Ecto neural progenitor cell (in vitro differentiated cells): ENCODE data around the gene ZNF248.
"Not testable (repeated sequence)": the region's sequence is repeated elsewhere in the genome, so short reads cannot be mapped to it uniquely, and the experiment has no call there.

ENCODE experiments used
- DNase-seq: peaks from one replicate; pipeline ENCODE4 v3.0.0-alpha.2; 2018; ENCODE audit warnings: low spot score

Gene ZNF248

DNA sequence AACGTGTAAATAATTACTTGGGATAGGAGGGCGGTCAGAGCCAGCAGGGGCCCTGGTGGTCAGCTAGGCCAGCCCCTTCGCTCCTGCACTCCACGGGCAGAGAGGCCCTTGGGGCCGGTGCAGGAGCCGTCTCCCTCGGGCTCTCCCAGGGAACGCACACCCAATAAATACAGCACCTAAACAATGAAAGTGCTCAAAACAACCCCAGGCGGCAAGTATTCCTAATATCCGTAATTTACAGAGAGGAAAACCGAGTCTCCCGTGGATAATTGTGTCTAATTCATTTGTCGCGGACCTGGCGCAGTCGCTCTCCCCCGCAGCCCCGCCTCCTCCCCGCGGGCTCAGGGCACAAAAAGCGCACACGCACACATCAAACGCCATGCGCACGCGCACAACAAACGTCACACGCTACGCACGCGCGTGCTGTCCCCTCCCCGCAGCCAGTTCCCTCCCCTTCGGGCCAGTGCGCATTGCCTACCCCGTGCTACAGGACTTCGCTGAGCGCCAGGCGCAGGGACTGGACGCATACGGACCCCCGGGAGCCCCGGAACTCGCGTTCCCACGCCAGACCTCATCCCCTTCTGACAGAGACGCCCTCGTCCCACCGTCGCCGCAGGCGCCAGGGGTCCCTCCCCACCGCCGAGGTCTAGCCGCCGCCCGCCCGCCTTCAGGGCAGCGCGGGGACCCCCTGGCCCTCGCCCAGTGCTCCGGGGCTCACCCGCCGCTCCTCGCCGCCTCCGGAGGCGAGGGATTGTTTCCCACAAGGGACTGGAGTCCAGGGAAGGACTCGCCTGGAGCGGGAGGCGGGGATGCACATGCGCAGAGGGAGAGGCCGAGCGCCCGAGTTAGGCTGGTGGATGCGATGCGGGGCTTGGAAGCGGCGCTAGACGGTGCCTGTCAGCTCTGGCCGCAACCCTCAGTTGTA is at the start of gene ZNF248:
Gene ZNF248 (minus strand): TSS at position 324 of the 925 bp plus-strand sequence. CDS start 1,300 bp downstream, outside the sequence.
- DNase-seq = peak; percentile 41

DNA sequence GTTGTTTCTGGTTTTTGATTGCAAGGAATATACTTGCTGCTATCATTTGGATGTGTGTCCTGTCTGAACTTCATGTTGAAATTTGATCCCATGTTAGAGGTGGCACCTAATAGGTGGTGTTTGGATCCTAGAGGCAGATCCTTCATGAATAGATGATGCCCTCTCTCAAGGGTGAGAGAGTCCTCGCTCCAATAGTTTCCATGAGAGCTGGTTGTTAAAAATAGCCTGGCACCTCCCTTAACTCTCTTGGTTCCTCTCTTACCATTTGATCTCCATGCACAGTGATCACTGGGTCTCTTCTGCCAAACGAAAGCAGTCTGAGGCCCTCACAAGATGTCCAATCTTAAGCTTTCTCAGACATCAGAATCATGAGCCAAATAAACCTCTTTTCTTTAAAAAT is 49.0 kb upstream of the ZNF248 start:
- DNase-seq = no peak

DNA sequence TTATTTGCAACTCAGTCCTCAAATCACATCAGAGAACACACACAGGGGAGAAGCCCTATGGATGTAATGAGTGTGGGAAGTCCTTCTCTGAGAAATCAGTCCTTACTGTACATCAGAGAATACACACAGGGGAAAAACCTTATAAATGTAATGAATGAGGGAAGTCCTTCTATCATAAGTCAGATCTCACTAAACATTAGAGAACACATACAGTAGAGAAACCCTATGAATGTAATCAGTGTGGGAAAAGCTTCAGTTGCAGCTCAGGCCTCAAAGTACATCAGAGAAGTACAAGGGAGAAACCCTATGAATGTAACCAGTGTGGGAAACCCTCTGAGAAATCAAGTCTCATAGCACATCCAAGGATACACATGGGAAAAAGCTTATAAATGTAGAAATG is 39.0 kb upstream of the ZNF248 start:
- no peak for DNase-seq

DNA sequence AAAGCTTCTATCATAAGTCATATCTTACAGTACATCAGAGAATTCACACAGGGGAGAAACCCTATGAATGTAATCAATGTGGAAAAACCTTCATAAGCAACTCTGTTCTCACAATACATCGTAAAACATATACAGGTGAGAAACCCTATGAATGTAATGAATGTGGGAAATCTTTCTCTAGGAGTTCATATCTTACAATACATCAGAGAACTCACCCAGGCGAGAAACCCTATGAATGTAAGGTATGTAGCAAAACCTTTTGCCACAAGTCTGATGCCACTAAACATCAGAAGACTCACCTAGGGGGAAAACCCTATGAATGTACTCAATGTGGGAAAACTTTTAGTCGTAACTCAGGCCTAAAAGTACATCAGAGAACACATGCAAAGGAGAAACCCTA is 38.3 kb upstream of the ZNF248 start:
- no peak for DNase-seq

DNA sequence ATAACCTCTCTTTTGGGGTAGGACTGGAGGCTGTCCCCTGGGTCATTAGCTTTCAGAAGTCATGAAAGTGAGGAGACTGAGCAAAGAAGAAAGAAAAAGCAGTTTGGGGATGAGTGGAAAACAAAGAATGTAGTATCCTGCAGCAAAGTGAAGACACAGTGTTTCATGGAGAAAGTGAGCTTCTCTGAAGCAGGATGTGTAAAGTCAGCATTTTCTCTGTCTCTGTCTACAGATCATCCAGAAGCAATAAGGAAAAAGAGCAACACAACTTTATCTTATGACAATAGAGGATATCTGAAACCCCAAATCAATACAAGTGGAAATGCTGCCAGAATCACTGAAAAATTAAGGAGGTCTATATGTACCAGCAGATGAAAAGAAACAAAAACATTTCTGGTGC is 28.4 kb upstream of the ZNF248 start:
- no peak for DNase-seq

DNA sequence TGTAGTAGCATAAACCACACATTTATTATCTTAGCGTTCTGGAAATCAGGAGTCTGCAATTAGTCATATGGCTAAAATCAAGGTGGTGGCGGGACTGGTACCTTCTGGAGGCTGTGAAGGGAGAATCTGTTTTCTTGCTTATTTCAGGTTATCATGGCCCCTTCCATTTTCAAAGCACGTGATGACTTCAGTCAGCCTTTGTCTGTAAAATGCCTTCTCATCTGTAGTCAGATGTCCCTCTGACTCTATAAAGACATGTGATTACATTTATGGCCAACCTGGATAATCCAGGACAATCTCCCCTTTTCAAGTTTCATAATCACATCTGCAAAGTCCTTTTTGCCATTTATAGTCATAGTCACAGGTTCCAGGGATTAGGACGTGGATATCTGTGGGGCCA is 15.5 kb upstream of the ZNF248 start:
- no peak for DNase-seq

DNA sequence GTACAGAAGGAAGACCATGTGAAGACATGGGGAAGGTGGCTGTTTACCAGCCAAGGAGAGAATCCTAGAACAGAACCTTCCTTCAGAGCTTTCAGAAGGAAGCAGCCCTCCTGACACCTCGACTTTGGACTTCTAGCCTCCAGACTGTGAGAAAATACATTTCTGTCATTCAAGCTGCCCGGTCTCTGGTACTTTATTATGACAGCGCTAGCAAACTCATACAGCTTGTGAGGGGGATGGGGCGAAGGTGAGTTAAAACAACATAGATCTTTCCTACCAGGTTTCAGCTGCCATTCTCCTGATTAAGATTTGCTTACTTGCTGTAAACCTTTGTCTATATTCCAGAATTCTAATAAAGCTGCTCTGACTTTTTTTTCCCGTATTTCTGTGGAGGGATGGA is 14.9 kb upstream of the ZNF248 start:
- DNase-seq = no peak

DNA sequence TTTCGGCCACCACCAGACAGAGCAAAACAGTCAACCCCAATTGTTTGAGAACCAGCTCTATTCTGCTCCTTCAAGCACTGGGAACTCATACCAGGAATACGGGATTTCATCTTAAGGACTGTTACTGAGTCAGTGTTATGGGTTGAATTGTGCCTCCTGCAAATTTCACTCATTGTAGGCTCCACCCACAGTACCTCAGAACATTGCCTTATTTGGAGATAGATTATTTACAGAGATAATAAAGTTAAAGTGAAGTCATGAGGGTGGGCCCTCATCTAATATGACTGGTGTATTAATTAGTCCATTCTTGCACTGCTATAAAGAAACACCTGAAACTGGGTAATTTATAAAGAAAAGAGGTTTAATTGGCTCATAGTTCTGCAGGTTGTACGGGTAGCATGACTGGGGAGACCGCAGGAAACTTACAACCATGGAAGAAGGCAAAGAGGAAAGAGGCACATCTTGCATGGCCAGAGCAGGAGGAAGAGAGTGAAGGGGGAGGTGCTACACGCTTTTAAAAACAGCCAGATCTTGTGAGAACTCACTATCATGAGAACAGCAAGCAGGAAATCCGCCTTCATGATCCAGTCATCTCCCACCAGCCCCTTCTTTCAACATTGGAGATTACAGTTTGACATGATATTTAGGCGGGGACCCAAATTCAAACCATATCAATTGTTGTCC is 14.3 kb upstream of the ZNF248 start:
- no peak for DNase-seq

DNA sequence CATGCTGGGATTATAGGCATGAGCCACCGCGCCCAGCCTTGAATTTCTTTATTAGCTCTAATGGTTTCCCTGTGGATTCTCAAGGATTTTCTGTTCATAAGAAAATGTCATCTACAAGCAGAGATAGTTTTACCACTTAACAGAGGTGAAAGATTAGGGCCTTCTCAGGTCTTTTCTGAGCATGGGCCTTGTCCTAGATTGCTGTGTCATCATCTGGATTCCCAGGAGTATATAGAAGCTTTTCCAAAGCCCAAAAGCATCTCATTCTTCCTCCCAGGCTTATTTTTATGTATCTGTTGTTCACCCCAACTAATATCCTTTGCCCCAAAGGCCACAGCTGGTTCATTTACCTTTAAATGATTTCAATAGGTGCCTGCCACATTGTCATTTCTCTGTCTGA is 13.7 kb upstream of the ZNF248 start:
- no peak for DNase-seq

DNA sequence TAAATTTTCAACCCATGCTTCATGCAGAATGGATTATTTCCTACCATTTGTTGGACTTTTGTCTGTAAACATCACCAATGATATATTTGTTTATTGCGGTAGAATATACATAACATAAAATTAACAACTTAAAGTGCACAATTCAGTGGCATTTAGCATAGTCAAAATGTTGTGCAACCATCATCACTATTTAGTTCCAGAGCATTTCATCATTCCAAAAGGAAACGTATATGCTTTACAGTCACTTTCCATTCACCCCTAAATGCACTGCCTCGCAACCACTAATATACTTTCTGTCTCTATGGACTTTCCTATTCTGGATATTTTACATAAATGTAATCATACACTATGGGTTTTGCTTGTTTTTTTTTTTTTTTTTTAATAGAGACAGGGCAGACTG is 11.4 kb upstream of the ZNF248 start:
- DNase-seq = no peak

DNA sequence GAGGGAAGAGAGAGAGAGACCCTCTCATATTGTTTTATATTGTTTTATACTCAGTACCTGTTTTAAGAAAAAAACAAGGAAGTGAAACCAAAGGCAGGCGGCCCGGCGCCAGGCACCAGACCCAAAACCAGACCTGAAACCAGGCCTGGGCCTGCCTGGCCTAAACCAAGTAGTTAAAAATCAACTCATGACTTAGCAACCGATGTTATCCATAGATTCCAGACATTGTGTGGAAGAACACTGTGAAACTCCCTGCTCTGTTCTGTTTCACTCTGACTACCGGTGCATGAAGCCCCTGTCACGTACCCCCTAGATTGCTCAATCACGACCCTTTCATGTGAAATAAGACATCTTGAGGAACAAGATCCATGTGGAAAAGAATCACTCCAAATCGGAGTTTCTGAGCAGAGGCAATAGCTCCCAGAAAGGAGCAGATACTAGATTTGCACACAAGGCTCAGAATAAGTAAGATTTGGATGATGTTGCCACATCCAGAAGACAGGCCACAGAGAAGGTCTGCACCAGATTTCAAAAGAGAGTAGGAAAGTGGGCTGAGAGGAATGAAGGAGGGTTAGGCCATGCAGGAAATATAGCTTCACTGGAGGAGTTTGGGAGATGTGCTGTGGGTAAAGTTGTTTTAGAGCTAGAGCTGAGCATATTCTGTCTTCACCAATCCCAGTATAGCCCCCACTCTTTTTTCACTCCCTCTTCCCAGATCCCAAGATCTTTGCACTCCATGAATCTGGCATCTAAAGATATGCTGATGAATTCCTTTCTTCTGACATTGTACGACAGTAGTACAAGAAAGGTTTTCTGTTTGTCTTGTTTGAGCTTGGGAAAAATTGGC is 8.8 kb upstream of the ZNF248 start:
- DNase-seq = no peak

DNA sequence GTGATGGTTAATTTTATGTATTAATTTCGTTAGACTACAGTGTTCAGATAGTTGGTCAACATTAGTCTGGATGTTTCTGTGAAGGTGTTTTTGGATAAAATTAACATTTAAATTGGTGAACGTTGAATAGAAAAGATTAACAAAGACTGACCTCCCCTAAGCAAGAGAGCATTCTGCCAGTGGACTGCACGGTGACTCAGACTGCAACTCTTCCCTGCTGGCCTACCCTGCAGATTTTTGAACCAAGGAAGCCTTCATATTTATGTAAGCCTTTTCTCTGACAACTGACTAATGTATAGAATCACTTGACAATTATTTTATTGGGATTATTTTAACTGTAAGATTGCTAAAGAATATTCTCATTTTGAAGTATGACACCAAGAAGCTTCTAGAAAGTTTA is 7.9 kb upstream of the ZNF248 start:
- no peak for DNase-seq

DNA sequence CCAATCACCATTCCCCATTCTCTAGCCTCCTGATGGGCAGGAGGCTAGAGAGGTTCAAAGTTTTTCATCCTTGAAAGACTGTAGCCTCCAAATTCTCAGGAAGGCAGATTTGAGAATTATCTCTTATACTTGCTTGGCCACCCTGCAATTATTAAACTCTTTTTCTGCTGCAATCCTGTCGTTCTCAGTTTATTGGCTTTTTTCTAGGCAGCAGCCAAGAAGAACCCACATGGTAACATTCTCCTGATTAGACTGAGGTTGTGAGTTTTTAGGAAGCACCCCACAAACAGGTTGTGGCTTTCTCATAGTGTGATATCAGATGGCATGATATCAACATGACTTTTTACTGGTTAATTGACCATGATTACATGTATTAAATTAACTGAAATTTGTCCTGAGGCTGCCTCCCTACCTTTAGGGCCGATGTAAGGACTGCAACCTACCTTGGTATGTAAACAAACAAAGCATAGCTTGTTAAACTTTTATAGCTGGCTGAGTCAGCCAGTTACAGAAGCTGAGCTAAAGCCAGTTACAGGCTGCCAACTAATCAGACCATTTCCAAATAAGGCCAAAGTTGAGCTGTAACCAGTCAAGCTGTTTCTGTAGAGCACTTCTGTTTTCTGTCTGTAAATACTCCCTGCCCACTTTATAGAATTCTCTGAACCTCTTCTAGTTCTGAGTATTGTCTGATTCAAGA is 3.2 kb upstream of the ZNF248 start:
- no peak for DNase-seq

DNA sequence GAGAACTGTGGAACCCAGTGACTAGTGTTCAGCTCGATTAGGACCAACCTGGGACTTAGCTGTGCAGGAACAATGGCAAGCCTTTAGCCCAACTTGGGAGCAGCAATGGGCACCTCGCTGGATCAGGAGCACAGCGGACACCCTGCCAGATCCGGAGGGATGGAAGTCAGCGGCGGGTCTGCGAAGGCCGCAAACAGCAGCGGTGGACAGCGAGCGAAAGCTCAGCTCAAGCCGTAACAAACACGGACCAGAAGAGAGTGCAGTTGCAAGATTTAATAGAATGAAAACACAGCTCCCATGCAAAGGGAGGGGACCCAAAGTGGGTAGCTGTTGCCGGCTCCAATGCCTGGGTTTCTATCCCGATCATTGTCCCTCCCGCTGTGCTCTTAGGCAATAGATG is 1.9 kb upstream of the ZNF248 start:
- not testable (repeated sequence) for DNase-seq

DNA sequence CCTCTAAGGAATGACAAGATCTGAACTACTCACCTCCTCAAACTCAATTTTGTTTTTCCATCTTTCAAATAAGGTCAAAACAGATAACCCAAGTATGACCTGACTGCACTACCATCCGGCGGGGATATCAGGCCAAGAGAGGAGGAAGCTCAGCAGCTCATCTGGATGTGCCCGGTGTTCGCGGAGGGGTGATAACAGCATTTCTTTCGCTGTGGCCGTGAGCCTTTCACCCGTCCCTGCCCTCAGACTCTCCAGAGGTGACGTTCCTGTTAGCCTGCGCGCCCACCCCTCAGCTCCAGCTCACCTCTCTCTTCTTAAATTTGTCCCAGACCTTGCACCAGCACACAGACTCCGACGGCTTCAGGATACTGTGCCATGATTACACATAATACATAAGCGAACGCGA is 526 bp downstream of the ZNF248 start:
- DNase-seq = no peak

DNA sequence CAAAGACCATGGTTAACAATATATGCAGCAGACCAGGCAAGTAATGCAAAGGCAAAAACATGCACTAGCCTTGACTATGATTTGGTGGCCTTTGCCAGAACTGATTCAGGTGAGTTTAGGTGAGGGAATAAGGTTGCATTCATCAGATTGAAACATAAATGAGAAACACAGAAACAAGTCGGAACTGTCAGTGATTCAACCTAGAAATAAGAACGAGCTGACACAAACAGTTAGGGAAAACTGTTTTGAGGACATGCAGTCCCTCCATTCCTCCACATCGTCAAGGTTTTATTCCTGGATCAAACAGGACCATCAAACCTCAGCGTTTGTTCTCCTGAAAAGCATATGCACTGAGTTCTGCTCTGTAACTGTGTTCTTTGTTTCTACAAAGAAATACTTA is 1.8 kb downstream of the ZNF248 start:
- no peak for DNase-seq

DNA sequence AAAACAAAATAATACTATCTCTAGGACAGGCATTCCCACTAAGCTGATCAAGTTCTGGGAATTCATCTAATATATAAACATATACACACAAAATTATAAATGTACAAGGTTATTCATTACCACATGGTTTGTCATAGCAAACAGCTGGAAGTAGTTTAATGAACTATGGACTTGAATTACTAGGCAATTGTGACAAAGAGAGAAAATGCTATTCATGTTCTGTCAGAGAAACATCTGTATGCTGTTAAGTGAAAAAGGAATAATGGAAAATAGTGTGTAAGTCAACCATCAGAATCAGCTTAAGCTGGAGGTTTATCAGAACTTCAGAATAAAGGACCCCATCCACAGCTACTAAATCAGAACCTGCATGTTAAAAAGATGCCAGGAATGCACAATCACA is 2.8 kb downstream of the ZNF248 start:
- DNase-seq = no peak

DNA sequence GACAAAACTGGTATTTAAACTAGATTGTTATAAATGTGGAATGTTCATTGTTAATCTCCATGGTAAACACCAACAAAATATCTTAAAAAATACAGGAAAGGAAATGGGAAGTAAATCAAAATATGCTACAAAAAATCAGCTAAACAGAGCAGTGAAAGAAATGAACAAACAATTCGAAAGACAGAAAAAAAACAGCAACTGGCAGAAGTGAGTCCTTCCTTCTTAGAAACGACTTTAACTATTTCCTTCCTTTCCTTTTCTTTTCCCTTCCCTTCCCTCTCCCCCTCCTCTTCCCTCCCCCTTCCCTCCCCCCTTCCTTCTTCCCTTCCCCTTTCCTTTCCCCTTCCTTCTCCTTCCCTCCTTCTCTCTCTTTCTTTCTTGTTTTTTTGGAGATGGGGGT is 12.8 kb downstream of the ZNF248 start:
- no peak for DNase-seq

DNA sequence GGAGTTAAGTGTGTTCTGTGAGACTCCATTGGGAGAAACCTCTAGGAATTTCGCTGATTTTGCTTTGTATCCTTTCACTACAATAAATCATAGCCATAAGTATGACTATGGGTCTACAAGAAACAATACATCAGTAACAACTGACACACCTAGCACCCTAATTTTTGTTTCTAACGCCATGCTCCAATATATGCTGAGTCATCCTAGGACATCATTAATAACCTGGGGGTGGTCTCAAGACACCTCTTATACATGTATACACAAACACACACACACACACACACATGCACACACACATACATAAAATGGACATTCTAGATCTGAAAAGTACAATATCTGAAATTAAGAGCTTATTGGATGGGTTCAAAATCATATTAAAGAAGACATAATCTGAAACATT is 18.2 kb downstream of the ZNF248 start:
- no peak for DNase-seq

DNA sequence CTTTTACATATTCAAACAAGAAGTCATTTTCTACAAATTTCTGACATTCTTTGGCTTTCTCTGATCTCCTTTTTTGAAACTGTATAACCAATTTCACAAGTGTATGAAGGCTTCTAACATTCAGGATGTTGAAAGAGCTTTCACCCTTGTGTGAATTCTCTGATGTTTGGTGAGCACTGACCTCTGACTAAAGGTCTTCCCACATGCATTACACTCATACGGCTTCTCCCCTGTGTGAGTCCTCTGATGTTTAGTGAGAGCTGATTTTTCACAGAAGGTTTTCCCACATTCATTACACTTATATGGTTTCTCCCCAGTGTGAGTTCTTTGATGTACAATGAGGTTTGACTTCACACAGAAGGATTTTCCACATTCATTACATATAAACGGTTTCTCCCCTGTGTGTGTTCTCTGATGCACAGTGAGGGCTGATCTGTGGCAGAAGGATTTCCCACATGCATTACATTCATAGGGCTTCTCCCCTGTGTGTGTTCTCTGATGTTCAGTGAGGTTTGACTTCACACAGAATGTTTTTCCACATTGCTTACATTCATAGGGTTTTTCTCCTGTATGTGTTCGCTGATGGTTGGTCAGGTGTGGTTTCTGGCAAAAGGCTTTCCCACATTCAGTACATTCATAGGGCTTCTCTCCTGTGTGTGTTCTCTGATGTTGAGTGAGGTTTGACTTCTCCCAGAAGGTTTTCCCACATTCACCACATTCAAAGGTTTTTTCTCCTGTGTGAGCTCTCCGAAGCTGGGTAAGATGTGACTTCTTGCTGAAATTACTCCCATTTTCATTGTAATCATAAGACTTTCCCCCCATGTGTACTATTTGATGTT is 25.7 kb downstream of the ZNF248 start:
- no peak for DNase-seq

DNA sequence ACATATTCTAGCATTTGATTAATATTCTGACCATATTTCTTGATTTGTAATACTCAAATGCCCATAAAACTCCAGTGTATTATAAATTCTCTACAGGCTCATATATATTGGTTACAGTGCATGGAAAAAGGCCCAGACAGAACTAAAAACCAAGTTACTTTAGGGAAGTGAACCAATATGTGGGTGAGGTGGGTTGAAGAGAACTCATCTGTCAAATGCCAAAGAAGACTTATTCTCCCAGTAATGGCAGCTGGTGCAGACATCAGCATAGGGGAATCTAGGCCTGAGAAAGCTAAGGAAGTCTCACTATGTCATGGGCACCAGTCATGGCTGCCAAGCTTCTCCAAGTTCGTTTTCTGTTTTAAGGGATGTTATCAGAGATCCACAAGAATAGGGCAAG is 30.6 kb downstream of the ZNF248 start:
- DNase-seq = no peak
